Activated T-helper 1 cell treated with Interleukin-2 at 50 U/mL for 16 hours (primary cell): ENCODE results near the gene NRP1.

Experiments used
- DNase-seq: peaks from one replicate; pipeline ENCODE4 v3.0.0-alpha.2; 2020; ENCODE audit warnings: low read depth

NRP1 gene

GRCh38 chr10:33183655-33184054 is 150.8 kb downstream of the NRP1 start:
- DNase-seq = no peak

- DNase-seq = no peak
These were observed 153.5 kb downstream of the NRP1 start for GRCh38 chr10:33180921-33181320.

GRCh38 chr10:33180390-33180789 is 154.1 kb downstream of the NRP1 start:
- no peak for DNase-seq

- DNase-seq = no peak
These were observed 155.4 kb downstream of the NRP1 start for GRCh38 chr10:33179067-33179466.

DNA sequence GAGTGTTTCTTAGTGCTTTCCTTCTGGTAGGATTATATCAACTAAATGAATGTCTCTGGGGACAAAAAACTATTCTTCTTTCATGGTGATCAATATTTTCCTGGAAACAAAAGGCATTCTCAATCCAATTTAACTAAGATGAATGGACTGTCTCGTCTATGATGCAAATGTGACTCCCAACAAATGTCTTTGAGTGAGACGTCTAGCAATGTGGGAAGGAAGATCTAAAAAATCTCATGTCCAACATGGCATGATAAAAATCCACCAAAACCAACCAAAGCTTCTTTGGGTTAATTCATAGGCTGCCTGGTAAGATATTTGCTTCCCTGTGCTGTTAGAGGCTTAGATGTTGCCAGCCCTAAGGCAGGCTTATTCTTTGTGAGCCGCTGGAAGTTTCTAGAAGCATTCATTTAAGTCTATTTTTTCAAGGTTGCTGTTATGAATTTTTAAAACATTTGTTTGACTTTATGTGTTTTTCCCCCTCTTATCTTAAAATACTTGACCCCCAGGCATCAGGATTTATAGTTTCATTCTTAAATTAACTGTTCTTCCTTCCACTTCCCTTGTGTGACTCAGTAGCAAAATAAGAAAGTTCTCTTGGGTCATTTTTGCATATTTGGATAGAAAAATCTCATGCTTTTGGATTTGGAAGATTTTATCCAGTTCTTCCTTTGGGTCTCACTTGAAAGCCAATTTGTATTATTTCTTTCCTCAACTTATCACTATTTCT is 156.3 kb downstream of the NRP1 start:
- no peak for DNase-seq

DNA sequence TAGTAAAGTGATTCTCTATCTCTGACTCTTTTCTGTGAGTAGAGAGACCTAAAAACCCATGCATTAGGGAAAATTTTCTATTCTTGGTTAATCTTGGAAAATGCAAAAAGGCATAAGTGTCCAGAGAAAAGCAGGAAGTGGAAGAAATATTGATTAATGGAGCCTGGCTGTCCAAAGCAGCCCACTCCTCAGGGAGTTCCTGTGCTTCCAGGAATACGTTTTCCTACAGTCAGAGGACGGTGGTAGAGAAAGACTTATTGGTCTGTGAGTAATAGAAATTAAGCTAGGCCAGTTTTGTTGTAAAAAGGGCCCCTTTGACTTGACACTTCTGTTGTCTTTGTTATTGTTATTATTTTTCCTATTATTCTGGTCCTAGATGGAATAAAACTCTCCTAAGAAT is 157.8 kb downstream of the NRP1 start:
- DNase-seq = no peak

DNA sequence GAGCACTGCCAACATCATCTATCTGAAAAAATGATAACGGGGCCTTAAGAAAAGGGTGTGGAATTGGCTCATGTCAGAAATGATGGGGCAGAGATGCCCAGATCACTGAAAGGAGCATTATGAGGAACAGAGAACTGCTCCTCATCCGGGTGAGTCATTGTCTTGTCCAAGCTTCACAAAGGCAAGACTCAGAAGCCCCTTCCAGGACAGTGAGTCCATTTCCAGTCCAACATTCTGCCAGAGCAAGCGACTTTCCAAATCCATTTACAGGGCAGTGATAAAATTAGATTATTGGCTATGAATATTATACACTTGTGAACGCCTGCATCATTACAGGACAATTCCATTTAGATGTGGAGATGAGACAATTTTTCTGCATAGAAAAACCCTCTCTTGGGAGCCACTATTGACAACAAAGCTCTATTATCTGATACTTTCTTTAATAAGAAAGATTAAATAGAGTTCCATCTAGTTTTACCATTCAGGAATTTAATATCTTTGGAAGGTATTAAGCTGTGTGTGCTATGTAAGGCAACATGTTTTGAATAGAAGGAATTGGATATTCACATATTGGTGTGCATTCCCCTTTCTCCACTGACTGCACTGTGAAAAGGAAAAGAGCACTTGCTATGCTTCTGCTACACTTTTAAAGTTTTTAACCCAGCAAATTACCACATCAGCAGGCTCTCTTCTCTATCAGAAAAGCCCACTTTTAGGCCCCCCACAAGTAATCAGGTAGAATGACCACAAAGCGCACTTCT is 159.6 kb downstream of the NRP1 start:
- DNase-seq = no peak

- no peak for DNase-seq
These were observed 168.6 kb downstream of the NRP1 start for GRCh38 chr10:33165911-33166310.

GRCh38 chr10:33164060-33164709 is 170.3 kb downstream of the NRP1 start:
- DNase-seq = no peak

- DNase-seq = no peak
These were observed 172.3 kb downstream of the NRP1 start for GRCh38 chr10:33162248-33162575.

GRCh38 chr10:33161550-33162247 is 172.8 kb downstream of the NRP1 start:
- no peak for DNase-seq

DNA sequence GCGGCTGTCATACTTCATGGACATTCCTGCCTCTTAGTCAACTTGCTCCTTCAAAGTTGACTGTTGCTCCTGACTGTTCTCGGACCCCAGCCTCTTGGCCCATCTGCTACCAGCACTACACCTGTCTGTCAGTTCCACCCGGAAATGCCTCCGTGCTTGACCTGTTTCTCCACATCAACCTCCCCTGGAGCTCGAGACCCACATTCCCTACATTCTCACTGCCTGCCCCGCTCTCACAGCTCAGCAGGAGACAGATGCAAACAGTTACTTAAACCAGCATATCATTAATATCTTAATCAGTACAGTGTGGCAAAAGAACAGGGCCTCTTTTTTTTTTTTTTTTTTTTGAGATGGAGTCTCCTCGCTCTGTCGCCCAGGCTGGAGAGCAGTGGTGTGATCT is 174.3 kb downstream of the NRP1 start:
- DNase-seq = no peak

GRCh38 chr10:33157103-33157502 is 177.4 kb downstream of the NRP1 start:
- no peak for DNase-seq

DNA sequence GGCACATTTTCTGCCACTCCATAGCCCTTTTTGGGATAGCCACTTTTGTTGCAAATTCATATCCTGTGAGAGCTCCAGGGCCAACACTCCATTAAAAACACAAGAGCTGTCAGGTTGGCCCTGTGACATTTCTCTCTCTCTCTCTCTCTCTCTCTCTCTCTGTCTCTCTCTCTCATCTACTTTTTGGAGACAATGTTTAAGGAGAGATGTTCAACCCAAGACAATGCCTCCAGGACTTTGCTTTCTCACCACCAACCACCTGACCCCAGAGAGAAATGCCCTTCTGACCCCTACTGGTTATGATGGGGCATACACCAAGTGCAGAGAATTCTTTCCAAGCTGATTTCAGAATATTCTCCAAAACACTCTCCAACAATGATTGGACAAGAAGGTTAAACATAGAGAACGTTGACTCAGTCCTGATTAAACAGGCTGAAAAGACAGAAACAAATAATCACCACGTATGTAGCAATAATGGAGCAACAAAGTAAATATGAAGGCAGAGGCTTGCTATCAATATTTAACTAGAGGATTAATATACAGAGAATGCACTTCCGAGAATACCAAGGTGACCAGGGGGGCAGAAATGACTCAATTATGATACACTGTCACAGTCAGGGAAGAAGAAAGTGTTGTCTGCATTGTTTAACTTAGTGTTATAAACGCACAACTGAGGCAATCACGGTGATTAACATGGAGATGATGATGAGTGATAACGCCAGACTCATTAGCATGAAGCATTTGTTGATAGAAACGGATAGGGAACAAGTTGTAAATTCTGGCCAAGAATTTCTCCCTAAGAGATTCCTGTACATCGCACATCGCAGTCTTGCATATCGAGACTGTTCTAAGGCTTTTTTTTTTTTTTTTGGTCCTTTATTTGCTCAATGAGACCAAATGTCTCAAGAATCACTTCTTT is 178.5 kb downstream of the NRP1 start:
- no peak for DNase-seq

DNA sequence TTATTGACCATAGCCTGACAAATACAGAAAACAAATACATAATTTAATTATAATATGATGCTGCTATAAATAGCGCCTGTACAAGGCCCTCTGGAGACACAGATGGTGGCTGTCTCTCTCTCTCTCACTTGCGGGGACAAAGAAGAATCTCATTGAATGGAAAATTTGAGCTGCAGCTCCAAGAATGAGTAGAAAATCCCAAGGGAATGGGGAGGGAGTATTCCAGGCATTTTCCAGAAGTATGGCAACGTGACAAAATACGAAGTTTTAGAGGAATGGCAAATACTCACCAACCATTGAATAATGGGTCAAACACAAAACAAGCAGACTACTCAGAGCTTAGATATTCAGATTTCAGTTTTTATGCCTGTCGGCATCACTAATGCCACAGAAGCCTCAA is 179.9 kb downstream of the NRP1 start:
- no peak for DNase-seq

- DNase-seq = no peak
These were observed 180.5 kb downstream of the NRP1 start for GRCh38 chr10:33153968-33154327.

DNA sequence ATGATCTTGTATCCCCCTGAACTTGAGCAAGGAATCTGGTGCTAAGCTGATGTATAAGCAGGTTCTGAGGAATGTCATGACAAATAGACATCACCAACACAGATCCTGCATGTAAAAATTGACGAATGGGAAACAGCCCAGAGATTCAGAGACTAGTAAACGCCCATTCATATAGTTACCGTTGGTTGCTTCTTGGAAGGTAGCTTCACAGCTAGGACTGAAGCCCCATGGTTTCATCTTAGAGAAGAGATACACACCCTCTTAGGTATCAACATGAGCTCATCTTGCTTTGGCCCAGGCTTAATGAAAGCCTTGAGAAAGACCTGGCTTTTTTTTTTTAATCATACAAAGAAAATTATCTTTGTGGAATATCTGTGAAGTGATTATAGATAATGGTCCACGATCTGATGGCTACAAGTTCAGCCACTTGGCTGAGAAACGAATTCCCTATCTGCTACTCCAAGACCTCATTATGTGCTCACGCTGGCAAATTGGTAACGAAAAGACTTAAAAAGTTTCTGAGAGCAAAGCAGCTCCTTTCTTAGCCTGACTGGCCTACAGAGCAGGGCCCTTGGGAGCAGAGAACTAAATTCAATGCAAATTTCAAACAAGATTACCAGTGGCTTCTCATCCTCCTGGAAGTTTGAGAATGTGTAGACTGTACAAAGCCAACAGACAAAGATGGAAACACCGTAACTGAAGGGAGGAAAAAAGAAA is 181.1 kb downstream of the NRP1 start:
- DNase-seq = no peak

GRCh38 chr10:33152750-33153149 is 181.7 kb downstream of the NRP1 start:
- no peak for DNase-seq

DNA sequence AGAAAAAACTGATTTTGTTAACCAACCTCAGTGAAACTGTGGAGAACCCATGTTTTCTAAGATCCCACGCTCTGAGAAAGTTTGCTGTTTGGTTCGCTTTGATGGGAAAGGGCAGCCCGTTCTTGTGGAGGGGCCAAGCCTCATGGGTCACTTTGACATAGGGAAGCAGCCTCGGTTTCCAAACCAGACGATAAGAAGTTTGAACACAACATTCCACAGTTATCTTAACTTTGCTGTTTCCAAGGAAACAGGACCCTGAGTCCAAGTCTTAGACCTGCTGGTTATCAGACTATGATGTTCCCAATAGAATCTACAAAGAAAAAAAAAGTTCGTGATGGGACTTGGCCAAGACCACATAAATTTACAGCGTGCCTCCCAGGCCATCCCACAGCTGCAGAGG is 182.3 kb downstream of the NRP1 start:
- DNase-seq = no peak

GRCh38 chr10:33151344-33151864 is 183.1 kb downstream of the NRP1 start:
- no peak for DNase-seq

GRCh38 chr10:33150889-33151288 is 183.6 kb downstream of the NRP1 start:
- DNase-seq = no peak
